Iris pigment epithelial cell (primary cell): ENCODE measurements around the gene DENR.
"Not testable (repeated sequence)": the region's sequence is repeated elsewhere in the genome, so short reads cannot be mapped to it uniquely, and the experiment has no call there.

Source experiments
- DNase-seq: peaks from one replicate; pipeline ENCODE4 v3.0.0-alpha.2; 2011; ENCODE audit warnings: low read depth

DENR gene

GRCh38 chr12:122752464-122753318 is at the start of gene DENR:
Gene DENR (plus strand): TSS chr12:122752824. CDS start chr12:122753702, 878 bp downstream.
- peak; percentile 96 for DNase-seq

GRCh38 chr12:122702890-122703611 is 49.6 kb upstream of the DENR start, which contains the start of gene HCAR2:
Gene HCAR2 (minus strand): TSS chr12:122703357. CDS start chr12:122703283, 74 bp downstream.
- peak; percentile 83 for DNase-seq

GRCh38 chr12:122703841-122704240 is 48.8 kb upstream of the DENR start:
- DNase-seq = peak; percentile 58

- not testable (repeated sequence) for DNase-seq
Measured at GRCh38 chr12:122709287-122709686, 43.3 kb upstream of the DENR start.

- not testable (repeated sequence) for DNase-seq
Measured at GRCh38 chr12:122710341-122710740, 42.3 kb upstream of the DENR start.

GRCh38 chr12:122711266-122711665 is 41.4 kb upstream of the DENR start:
- DNase-seq = not testable (repeated sequence)

- not testable (repeated sequence) for DNase-seq
Measured at GRCh38 chr12:122713491-122714188, 39.0 kb upstream of the DENR start.

- peak; percentile 76 for DNase-seq
Measured at GRCh38 chr12:122715211-122715610, 37.4 kb upstream of the DENR start.

GRCh38 chr12:122716658-122717057 is 36.0 kb upstream of the DENR start, which contains the start of gene HCAR3:
Gene HCAR3 (minus strand): TSS chr12:122716811. CDS start chr12:122716737, 74 bp downstream.
- peak; percentile 47 for DNase-seq

- peak; percentile 67 for DNase-seq
Measured at GRCh38 chr12:122721057-122721545, 31.5 kb upstream of the DENR start.

GRCh38 chr12:122722387-122722786 is 30.2 kb upstream of the DENR start:
- no peak for DNase-seq

GRCh38 chr12:122724641-122725243 is 27.9 kb upstream of the DENR start:
- DNase-seq = no peak

GRCh38 chr12:122725452-122726079 is 27.1 kb upstream of the DENR start:
- no peak for DNase-seq

GRCh38 chr12:122726080-122726558 is 26.5 kb upstream of the DENR start:
- peak; percentile 43 for DNase-seq

GRCh38 chr12:122729583-122730214 is 22.9 kb upstream of the DENR start:
- no peak for DNase-seq

- DNase-seq = peak; percentile 47
Measured at GRCh38 chr12:122730215-122731014, 22.2 kb upstream of the DENR start, which contains the start of gene HCAR1. Gene HCAR1 (minus strand): TSS chr12:122730844. CDS start chr12:122730339, 505 bp downstream.

GRCh38 chr12:122732170-122732569 is 20.5 kb upstream of the DENR start:
- DNase-seq = no peak

- DNase-seq = no peak
Measured at GRCh38 chr12:122732611-122733010, 20.0 kb upstream of the DENR start.

GRCh38 chr12:122738571-122738970 is 14.1 kb upstream of the DENR start:
- DNase-seq = no peak
